ENCODE measurements around the gene C10orf71.

The C10orf71 gene

GRCh38 chr10:49275896-49276295 lies 23.1 kb upstream of the C10orf71 start:
- no peak for DNase-seq

- no peak for DNase-seq
Measured at GRCh38 chr10:49276596-49276995, 22.4 kb upstream of the C10orf71 start.

- no peak for DNase-seq
Measured at GRCh38 chr10:49277973-49278372, 21.0 kb upstream of the C10orf71 start.

GRCh38 chr10:49278497-49278981 lies 20.4 kb upstream of the C10orf71 start:
- DNase-seq: no peak

GRCh38 chr10:49279015-49279880 lies 19.7 kb upstream of the C10orf71 start:
- DNase-seq: no peak

- no peak for DNase-seq
Measured at GRCh38 chr10:49280001-49280408, 19.0 kb upstream of the C10orf71 start.

- DNase-seq: no peak
Measured at GRCh38 chr10:49281461-49281860, 17.5 kb upstream of the C10orf71 start.

GRCh38 chr10:49282306-49282705 lies 16.7 kb upstream of the C10orf71 start:
- no peak for DNase-seq

- no peak for DNase-seq
Measured at GRCh38 chr10:49282879-49283341, 16.1 kb upstream of the C10orf71 start.

GRCh38 chr10:49283491-49283890 lies 15.5 kb upstream of the C10orf71 start:
- no peak for DNase-seq

- no peak for DNase-seq
Measured at GRCh38 chr10:49284356-49284755, 14.6 kb upstream of the C10orf71 start.

GRCh38 chr10:49285232-49285631 lies 13.7 kb upstream of the C10orf71 start:
- DNase-seq: no peak

- no peak for DNase-seq
Measured at GRCh38 chr10:49286686-49287085, 12.3 kb upstream of the C10orf71 start.

GRCh38 chr10:49287689-49288340 lies 11.2 kb upstream of the C10orf71 start:
- DNase-seq: no peak

GRCh38 chr10:49288341-49289065 lies 10.5 kb upstream of the C10orf71 start:
- DNase-seq: no peak

- no peak for DNase-seq
Measured at GRCh38 chr10:49289480-49289879, 9.5 kb upstream of the C10orf71 start.

GRCh38 chr10:49290131-49290530 lies 8.8 kb upstream of the C10orf71 start:
- DNase-seq: no peak

- DNase-seq: no peak
Measured at GRCh38 chr10:49290607-49291006, 8.4 kb upstream of the C10orf71 start.

GRCh38 chr10:49292565-49293207 lies 6.3 kb upstream of the C10orf71 start:
- no peak for DNase-seq

- DNase-seq: no peak
Measured at GRCh38 chr10:49293208-49293603, 5.8 kb upstream of the C10orf71 start.

- no peak for DNase-seq
Measured at GRCh38 chr10:49294731-49295130, 4.2 kb upstream of the C10orf71 start.

- DNase-seq: no peak
Measured at GRCh38 chr10:49295297-49295696, 3.7 kb upstream of the C10orf71 start.

GRCh38 chr10:49296382-49296781 lies 2.6 kb upstream of the C10orf71 start:
- DNase-seq: no peak
